HG03025 (cell line): Measurements from ENCODE around the gene TRIM10.
"Not testable (repeated sequence)": the region's sequence is repeated elsewhere in the genome, so short reads cannot be mapped to it uniquely, and the experiment has no call there.

Experiments used
- ATAC-seq: cut with Tn5 transposase; IDR thresholded peaks from one replicate; pipeline ENCODE4 v1.9.1; 2021; ENCODE audit warnings: mild to moderate bottlenecking, moderate library complexity; ENCODE audit not compliant: unreplicated experiment, low FRiP score

TRIM10 gene

DNA sequence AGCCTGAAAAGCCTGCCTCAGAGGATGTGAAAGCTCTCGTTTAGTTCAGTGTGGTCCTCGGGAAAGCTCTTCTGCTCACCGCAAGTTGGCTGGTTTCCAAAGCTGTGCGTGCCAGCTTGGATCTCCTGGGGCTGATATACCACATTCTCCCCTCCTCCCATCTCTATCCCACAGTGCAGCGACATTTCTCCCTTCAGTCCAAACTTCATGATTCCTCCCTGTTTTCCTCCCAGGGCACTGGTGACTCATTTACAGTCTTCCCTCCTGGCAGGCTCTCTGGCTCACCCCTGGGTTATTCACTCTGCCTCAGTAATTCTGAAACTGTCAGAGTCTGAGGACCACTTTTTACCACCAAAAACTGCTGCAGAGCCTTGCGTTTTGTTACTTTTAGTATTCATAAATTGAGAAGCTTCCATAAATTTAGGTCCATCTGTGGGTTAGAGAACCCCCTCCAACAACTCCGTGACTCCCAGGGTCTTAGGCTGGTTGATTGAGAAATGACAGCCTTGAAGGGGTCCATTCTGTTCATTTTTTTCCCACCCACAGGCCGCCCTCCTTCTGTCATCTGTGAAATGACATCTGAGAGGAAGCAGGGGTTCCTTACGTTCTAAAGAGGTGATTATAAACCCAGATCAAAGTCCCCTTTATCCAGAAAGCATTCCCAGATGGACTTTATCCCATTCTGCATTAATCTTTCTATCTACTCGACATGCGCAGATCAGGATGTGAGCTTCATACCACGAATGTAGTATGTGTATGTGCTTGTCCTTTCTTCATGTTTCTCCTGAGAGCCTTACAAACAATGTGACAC is 6.1 kb downstream of the TRIM10 start:
- ATAC-seq, result no peak

DNA sequence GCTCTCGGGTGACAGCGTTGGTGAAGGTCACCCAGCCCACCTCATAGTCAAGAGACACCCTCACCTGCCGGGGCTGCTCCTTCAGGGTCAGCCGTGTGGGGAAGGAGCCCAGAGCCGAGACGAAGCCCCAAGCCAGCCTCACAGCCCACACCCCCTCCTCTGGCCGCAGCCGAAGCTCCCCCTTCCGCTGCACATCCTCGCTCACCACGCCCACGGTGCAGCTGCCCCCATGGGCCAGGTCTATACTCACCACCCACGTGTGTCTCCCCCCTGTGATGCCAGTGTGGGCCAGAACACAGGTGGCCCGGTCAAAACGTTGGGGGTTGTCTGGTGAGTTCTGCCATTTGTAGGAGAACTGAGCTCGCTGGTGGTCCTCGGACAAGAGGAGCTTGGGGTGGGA is 7.0 kb downstream of the TRIM10 start:
- no peak for ATAC-seq

GRCh38 chr6:30152910-30153610 is 8.0 kb downstream of the TRIM10 start:
- ATAC-seq, result no peak

DNA sequence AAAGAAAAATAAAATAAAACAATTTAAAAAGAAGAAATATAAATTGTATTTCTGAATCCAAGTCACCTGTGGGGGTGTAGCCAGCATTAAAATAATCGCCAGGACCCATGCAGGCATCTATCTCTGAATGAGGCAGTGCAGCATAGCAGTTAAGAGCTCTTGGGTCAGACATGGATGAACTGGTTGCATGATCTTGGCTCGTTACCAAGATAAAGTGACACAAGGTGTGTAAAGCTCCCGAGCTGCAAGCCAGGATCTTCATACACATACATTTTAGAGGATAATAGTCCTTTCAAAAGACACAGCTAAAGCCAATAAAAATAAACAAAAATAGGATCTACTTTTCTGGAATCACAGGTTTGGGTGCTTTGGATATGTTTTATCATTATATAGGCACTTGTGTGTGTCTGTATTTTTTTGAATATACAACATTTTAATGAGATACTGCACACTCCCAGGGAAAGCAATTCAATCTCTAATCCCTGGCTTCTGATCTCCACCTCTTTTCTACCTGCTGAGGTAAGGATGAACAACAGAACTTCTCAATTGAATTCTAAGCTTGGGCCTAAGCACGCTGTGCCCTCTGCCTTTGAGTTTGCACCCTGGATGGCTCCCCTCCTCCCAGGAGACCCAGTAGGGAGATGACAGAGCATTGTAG is 8.9 kb downstream of the TRIM10 start:
- ATAC-seq, result no peak

DNA sequence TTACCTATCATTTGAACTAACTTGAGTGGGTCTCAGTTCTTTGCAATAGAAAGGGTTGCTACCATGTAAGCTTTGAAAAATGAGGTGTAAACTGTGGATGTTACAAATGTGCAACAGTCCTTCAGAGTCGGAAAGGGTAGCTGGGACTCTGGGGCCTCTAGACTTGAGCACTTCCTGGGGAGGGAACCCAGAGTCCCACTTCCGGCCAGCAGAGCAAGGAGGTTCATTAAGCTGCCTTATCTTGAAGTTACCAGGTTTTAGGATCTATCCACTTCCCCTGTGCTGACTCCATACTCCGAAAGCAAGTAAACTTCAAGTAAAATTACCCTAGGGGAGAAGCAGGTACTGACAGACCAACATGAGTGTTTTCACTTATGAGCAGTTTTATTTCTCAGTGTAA is 9.4 kb downstream of the TRIM10 start:
- ATAC-seq, result no peak

DNA sequence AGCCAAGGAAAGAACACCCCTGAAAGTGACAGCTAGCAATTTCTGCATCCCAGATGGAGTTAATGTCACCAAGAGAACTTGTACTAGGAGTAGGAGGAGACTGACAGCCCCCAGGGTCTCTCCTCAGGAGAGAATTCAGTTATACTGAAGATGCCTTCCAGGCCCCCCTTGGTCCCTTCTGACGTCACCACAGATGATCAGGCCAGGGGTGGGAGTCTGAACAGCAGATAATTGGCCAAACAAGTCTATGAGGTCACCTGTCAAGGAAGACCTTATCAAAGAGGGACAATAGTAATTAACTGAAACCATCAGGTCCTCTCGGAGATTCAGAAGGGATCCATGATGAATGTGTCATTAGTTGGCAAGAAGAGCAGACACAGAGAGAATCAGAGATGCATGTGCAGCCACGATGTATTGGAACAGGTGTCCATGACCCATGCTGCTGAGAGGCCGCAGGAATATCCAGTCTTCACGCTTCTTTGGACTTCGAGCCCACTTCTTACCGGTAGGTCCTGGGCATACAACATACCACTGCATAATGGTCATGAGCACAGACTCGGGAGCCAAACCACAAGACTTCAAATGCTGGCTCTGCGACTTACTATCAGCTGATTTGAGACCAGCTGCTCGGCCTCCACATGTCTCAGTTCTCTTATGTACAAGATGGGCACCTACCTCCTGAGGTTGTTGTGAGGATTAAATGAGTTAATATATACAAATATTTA is 10.2 kb downstream of the TRIM10 start:
- no peak for ATAC-seq

- ATAC-seq, result no peak
Measured at GRCh38 chr6:30149858-30150550, 11.0 kb downstream of the TRIM10 start.

DNA sequence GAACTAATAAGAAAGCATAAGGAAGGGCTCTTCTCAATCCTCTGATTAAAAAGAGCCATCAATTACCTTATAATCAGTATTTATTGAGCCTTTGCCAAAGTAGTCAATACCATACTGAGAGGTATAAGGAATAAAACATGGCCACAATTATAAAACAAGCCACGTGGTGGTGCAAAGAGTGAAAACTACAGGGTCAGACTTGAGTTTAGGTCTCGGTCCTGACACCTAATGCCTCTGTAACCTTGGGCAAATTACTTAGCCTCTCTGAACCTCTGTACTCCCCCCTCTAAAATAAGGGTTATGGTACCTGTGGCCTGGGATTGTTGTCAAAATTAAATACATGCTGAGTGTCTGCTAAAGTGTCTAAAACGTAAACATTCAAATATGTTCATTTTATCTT is 11.8 kb downstream of the TRIM10 start:
- no peak for ATAC-seq

- no peak for ATAC-seq
Measured at GRCh38 chr6:30147096-30147495, 13.9 kb downstream of the TRIM10 start.

DNA sequence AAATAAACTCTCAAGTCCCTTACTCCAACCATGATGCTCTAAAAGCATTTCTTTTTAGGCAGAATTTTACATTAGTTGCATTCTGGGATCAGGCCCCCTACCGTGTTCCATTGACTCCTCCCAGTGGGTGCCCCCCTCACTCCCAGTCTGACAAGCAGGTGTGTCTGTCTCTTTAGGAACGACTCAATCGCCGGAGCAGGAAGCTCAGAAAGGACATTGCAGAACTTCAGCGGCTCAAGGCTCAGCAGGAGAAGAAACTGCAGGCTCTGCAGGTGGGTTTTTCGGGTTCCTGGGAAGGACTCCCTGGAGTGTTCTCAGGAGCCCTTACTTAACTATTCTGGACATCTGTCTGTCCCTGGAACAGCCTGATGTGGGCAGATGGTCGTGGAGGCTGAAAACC is 15.2 kb downstream of the TRIM10 start:
- no peak for ATAC-seq

DNA sequence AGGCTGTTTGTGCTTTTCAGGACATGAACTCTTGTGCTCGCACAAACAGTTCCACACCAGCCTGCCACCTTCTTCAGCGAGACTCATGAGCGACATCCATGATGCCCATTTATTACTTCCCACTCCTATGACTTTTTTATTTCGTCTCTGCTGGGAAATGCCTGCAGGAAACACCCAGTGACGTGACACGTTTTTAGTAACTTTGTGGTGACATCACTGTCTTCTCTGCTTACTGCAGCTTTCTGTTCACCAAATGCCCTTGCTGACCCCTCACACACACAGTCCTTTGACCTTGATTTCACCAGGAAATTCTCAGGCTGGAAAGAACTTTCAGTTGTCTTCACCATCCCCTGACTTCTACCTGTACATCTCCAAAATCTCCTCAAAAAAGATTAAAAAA is 16.2 kb downstream of the TRIM10 start:
- ATAC-seq, result no peak

DNA sequence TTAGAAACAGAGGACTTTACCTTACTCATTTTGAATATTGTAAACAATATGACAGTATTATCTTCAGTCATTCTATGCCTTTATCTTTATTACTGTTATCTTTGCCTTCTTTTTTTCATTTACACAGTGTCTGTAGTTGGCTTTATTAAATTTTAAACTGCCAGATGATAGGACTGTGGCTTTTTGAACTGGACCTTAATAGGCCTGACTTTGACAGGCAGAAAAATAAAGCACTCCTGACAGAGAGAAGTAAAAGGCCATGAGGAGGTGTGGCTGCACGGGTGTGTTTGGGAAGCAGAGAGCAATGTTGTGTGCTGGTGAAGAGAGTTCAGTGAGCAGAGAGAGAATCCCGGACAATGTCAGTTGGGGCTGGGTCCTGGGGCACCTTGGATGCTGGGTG is 17.2 kb downstream of the TRIM10 start:
- ATAC-seq, result no peak

DNA sequence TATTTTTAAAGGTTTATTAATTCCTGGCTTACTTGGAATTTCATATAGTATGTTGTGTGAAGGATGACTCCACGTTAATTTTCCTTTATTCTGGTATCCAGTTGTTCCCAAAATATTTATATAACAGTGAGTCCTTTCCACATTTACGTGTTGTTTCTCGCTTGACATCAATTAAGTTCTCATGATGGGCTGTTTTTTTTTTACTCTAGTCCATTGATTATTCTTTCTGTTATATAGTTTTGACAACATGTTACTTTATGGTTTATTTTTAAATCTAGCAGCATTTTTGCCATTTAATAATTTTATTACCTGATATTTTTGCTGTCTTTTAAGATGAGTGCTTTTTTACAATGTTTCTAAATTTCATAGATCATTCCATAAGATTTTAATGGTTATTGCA is 18.3 kb downstream of the TRIM10 start:
- ATAC-seq, result no peak

DNA sequence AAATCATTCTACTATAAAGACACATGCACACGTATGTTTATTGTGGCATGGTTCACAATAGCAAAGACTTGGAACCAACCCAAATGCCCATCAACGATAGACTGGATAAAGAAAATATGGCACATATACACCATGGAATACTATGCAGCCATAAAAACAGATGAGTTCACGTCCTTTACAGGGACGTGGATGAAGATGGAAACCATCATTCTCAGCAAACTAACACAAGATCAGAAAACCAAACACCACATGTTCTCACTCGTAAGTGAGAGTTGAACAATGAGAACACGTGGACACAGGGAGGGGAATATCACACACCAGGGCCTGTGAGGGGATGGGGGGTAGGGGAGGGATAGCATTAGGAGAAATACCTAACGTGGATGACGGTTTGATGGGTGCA is 20.8 kb downstream of the TRIM10 start:
- not testable (repeated sequence) for ATAC-seq

DNA sequence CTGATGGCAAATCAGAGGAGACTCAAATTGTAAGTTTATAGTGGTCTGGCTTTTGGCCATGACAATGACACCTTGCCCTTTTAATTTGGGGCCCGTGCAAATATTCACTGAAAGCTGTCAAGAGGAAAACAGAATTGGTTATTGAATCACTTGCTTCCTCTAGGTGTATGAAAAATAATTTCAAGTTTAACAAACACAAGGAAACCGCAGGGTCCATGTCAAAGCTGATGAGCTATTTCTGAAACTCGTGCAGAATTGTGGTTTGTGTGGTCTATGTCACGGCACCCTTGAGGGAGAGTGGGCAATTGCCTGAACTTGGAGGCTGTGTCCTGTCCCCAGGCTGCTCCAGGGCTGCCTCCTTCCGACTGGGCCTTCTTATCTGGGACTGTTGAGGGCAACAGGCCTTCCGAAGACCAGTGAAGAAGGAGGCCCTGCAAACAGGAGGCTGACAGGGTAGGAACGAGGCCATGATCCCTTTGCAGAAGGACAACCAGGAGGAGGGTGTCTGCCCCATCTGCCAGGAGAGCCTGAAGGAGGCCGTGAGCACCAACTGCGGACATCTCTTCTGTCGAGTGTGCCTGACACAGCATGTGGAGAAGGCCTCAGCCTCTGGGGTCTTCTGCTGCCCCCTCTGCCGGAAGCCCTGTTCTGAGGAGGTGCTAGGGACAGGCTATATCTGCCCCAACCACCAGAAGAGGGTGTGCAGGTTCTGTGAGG is 24.3 kb downstream of the TRIM10 start:
- ATAC-seq, result no peak

GRCh38 chr6:30135757-30136156 is 25.3 kb downstream of the TRIM10 start, which contains the start of gene TRIM40:
Gene TRIM40, plus strand, starts transcription at chr6:30136140. Its CDS starts 897 bp downstream, at chr6:30137037.
- ATAC-seq, result no peak

DNA sequence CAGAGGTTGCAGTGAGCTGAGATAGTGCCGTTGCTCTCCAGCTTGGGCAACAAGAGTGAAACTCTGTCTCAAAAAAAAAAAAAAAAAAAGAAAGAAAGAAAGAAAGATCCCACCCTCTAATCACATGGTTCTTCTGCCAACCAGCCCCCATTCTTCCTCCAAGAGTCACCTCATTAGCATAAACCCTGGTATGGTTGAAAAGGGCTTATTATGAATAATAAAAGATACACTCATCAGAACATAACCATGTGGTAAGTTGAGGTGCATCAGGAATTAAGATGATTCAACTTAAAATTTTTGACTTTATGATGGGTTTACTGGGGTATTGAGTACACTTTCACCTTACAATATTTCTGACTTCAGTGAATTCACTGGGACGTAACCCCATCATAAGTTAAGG is 25.9 kb downstream of the TRIM10 start:
- ATAC-seq, result no peak

GRCh38 chr6:30131947-30132497 is 29.0 kb downstream of the TRIM10 start:
- ATAC-seq, result no peak
